CD8-positive, alpha-beta memory T cell (primary cell): Measurements from ENCODE around the gene BBX. TPM values are rescaled to one million over a fixed set of nuclear protein-coding genes. Genes with fewer than 3 reads are reported as not detected.

ENCODE experiments used
- CTCF ChIA-PET: fragments of 350-600 bp; sonication (Branson Sonifier 250); formaldehyde crosslinking; loops from one replicate; lab custom pipeline; 2021; ENCODE audit warnings: antibody characterized with exemption; lab: Charles Lee
- POLR2A ChIA-PET: fragments of 350-600 bp; sonication (Branson Sonifier 250); formaldehyde crosslinking; loops from one replicate; lab custom pipeline; 2021; ENCODE audit warnings: antibody characterized with exemption; lab: Charles Lee
- DNase-seq, 5 donors: peaks; one replicate each; pipeline versions ENCODE4 v3.0.0 to v3.0.0-alpha.2; 2020 to 2022; ENCODE audit warnings: mixed read lengths in 1 of 5
- H3K27ac ChIP-seq: one replicate; pipeline ENCODE4 v1.7.0; 2013; ENCODE audit warnings: low read depth, mild to moderate bottlenecking, low read length, moderate library complexity
- H3K27me3 ChIP-seq: 2 replicates; pipeline ENCODE4 v1.7.0; 2013; ENCODE audit warnings: low read length, mild to moderate bottlenecking; ENCODE audit not compliant: insufficient read depth, poor library complexity, severe bottlenecking
- H3K36me3 ChIP-seq: 2 replicates; pipeline ENCODE4 v1.7.0; 2013; ENCODE audit warnings: mild to moderate bottlenecking, low read length, moderate library complexity; ENCODE audit not compliant: insufficient read depth
- H3K4me1 ChIP-seq: 2 replicates; pipeline ENCODE4 v1.7.0; 2013; ENCODE audit warnings: mild to moderate bottlenecking, low read length, moderate library complexity; ENCODE audit not compliant: insufficient read depth
- H3K4me3 ChIP-seq: 2 replicates; pipeline ENCODE4 v1.7.0; 2013; ENCODE audit warnings: mild to moderate bottlenecking, low read length
- H3K9me3 ChIP-seq: 2 replicates; pipeline ENCODE4 v1.7.0; 2013; ENCODE audit warnings: mild to moderate bottlenecking, low read length
- H3K27ac Mint-ChIP-seq, 8 donors: one replicate each; pipeline ENCODE4 v1.8.0; 2020 to 2021; ENCODE audit warnings: mixed read lengths in 8 of 8, mild to moderate bottlenecking in 6 of 8, inconsistent platforms in 3 of 8, moderate library complexity in 3 of 8
- H3K27me3 Mint-ChIP-seq, 2 donors: one replicate each; pipeline ENCODE4 v1.8.0; 2020 to 2021; ENCODE audit warnings: mixed read lengths in 2 of 2, mild to moderate bottlenecking in 1 of 2, moderate library complexity in 1 of 2
- H3K36me3 Mint-ChIP-seq, 3 donors: one replicate each; pipeline ENCODE4 v1.8.0; 2020 to 2021; ENCODE audit warnings: mixed read lengths in 3 of 3, inconsistent platforms in 1 of 3, mild to moderate bottlenecking in 1 of 3
- H3K4me1 Mint-ChIP-seq, 3 donors: one replicate each; pipeline ENCODE4 v1.8.0; 2020 to 2021; ENCODE audit warnings: mixed read lengths in 3 of 3, inconsistent platforms in 1 of 3, mild to moderate bottlenecking in 1 of 3
- H3K4me3 Mint-ChIP-seq, 7 donors: one replicate each; pipeline ENCODE4 v1.8.0; 2020 to 2021; ENCODE audit warnings: mixed read lengths in 7 of 7, mild to moderate bottlenecking in 6 of 7, moderate library complexity in 4 of 7, inconsistent platforms in 2 of 7
- H3K9me3 Mint-ChIP-seq, 5 donors: one replicate each; pipeline ENCODE4 v1.8.0; 2020 to 2022; ENCODE audit warnings: mixed read lengths in 5 of 5, mild to moderate bottlenecking in 3 of 5, moderate library complexity in 2 of 5, inconsistent platforms in 1 of 5
- polyA plus RNA-seq: library from polyadenylated mRNA; unstranded; fragments of 300-500 nt; fragmentation: Illumina TruSeq; gene quantifications from one replicate; pipeline ENCODE4 v1.2.3, GENCODE V29; 2021
- total RNA-seq, 2 experiments: library from RNA; stranded (reverse); gene quantifications; one replicate each; pipeline ENCODE4 v1.2.3, GENCODE V29; 2021

The BBX gene
- total and polyA plus RNA-seq, 3 experiments from 2014 or later = 44.5 to 126 (median 54.0) TPM

DNA sequence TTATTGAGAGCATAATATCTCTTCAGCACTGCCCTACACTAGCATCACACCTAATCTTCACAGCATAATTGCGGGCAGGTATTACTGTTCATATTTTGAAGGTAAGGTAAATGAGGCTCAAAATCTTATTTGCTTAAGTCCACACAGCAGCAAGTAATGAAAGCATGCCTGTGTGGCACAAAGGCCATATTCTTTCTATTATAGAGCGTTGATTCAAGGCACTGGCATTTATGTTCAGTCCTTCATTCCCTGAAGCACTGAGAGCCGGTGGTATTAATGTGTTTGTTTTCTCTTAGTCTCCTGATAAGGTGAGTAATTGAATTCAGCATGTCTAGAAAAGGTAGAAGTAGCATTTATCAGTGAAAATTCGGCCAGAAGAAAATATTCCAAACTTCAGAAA lies 231.2 kb downstream of the BBX start:
- no peak overlapping the region for H3K4me3 Mint-ChIP-seq
- peaks cover 3% of the 10 kb centered on the region for H3K36me3 ChIP-seq
- peaks cover 9 to 76% (median 28%) of the 10 kb centered on the region in 3 donors for H3K36me3 Mint-ChIP-seq
- H3K4me1 Mint-ChIP-seq = no peaks in the 10 kb centered on the region
- H3K27ac ChIP-seq = no peak overlapping the region
- no peaks in the 10 kb centered on the region for H3K27me3 Mint-ChIP-seq
- ChIA-PET POLR2A (interaction anchor here (0.6 kb wide), 1 partner anchor 18 kb away, joined by 3 read pairs; no protein-coding TSS in a partner anchor), CTCF (no interaction called here)
- no peaks in the 10 kb centered on the region for H3K4me1 ChIP-seq
- H3K4me3 ChIP-seq = no peak overlapping the region
- no peaks in the 10 kb centered on the region for H3K27me3 ChIP-seq
- no peaks in the 10 kb centered on the region for H3K9me3 ChIP-seq
- H3K9me3 Mint-ChIP-seq = no peaks in the 10 kb centered on the region
- DNase-seq = no peak
- no peak overlapping the region for H3K27ac Mint-ChIP-seq

DNA sequence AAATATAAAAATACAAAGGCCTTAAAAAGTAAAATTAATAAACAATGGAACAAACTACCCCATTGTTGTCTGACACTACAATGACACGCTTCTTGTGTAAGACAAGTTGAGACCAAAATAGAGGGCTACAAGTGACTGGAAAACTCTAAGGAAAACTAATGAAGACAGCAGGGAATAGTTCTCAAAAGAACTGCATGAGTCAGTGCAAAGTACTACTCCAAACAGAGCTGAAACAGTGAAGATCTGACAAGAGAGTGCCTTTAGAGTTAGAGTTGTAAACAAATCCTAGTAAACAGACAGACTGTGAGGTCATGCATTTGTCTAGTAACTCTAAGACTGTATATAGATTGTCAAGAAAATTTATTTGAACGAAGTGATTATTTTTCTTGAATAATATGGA lies 233.9 kb downstream of the BBX start:
- Mint-ChIP-seq H3K4me3 (no peak overlapping the region), H3K9me3 (no peaks in the 10 kb centered on the region), H3K27me3 (no peaks in the 10 kb centered on the region), H3K27ac (no peak overlapping the region), H3K4me1 (no peaks in the 10 kb centered on the region), H3K36me3 (peaks cover 9 to 77% (median 35%) of the 10 kb centered on the region in 3 donors)
- Histone ChIP-seq H3K27ac (no peak overlapping the region), H3K4me1 (no peaks in the 10 kb centered on the region), H3K9me3 (no peaks in the 10 kb centered on the region), H3K27me3 (no peaks in the 10 kb centered on the region), H3K4me3 (no peak overlapping the region), H3K36me3 (peaks cover 3% of the 10 kb centered on the region)
- DNase-seq = no peak
- CTCF ChIA-PET = no interaction called here
- POLR2A ChIA-PET = no interaction called here

DNA sequence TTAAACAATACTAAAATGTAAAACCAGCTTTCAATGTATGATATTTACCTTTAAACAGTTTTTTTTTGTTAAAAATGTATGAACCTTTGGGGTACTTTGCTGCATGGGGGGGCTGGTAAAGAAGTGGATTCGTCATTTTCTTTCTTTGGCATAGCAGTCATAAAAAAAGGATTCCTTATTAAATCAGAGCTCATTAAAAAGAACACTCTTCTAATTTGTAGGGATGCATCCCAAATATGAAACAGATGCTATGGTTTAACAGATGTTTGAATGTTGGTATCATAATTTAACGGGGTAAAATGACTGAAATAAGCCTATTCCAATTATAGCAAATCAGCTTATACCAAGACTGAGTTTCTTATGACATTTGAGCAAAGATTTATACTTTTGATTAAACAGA lies 234.4 kb downstream of the BBX start:
- Mint-ChIP-seq H3K9me3 (no peaks in the 10 kb centered on the region), H3K27ac (no peak overlapping the region), H3K27me3 (no peaks in the 10 kb centered on the region), H3K4me1 (no peaks in the 10 kb centered on the region), H3K4me3 (no peak overlapping the region), H3K36me3 (peaks cover 9 to 78% (median 35%) of the 10 kb centered on the region in 3 donors)
- no peak for DNase-seq
- ChIA-PET CTCF (no interaction called here), POLR2A (no interaction called here)
- Histone ChIP-seq H3K4me1 (no peaks in the 10 kb centered on the region), H3K27me3 (no peaks in the 10 kb centered on the region), H3K9me3 (no peaks in the 10 kb centered on the region), H3K36me3 (peaks cover 3% of the 10 kb centered on the region), H3K27ac (no peak overlapping the region), H3K4me3 (no peak overlapping the region)

DNA sequence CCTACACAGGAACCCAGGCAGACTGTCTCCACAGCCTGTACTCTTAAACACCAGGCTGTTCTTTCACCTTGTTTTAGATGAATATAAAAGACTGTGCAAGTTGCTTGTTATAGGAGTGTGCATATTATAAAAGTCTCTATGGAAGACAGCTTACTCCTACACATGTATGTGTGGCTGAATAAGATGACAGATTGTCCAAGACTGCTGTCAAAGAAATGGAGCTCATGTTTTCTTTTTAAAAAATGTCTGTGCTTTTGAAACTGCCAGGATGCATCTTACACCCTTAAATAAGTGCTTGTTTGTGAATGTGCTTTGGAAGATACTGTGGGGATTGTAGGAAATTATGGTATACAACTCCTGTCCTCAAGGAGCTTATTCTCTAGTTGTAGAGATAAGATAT lies 237.4 kb downstream of the BBX start:
- H3K27ac Mint-ChIP-seq = no peak overlapping the region
- H3K9me3 Mint-ChIP-seq = peaks cover 0 to 3% (median 0%) of the 10 kb centered on the region in 5 donors
- no peaks in the 10 kb centered on the region for H3K27me3 Mint-ChIP-seq
- no peak for DNase-seq
- H3K4me1 ChIP-seq = no peaks in the 10 kb centered on the region
- no peaks in the 10 kb centered on the region for H3K27me3 ChIP-seq
- no peak overlapping the region for H3K4me3 Mint-ChIP-seq
- H3K4me3 ChIP-seq = no peak overlapping the region
- H3K9me3 ChIP-seq = no peaks in the 10 kb centered on the region
- peaks cover 15 to 74% (median 33%) of the 10 kb centered on the region in 3 donors for H3K36me3 Mint-ChIP-seq
- H3K27ac ChIP-seq = no peak overlapping the region
- H3K36me3 ChIP-seq = peaks cover 3% of the 10 kb centered on the region
- H3K4me1 Mint-ChIP-seq = no peaks in the 10 kb centered on the region
- CTCF ChIA-PET = no interaction called here
- POLR2A ChIA-PET = no interaction called here

GRCh38 chr3:107761391-107761790 lies 238.6 kb downstream of the BBX start:
- no peaks in the 10 kb centered on the region for H3K27me3 Mint-ChIP-seq
- peak overlapping the region in 3 of 8 donors; percentile 30 to 53 (median 33) for H3K27ac Mint-ChIP-seq
- Histone ChIP-seq H3K9me3 (no peaks in the 10 kb centered on the region), H3K36me3 (no peaks in the 10 kb centered on the region), H3K27me3 (no peaks in the 10 kb centered on the region), H3K4me1 (no peaks in the 10 kb centered on the region), H3K27ac (no peak overlapping the region), H3K4me3 (no peak overlapping the region)
- no peak for DNase-seq
- no peak overlapping the region for H3K4me3 Mint-ChIP-seq
- POLR2A ChIA-PET = no interaction called here
- no peaks in the 10 kb centered on the region for H3K4me1 Mint-ChIP-seq
- H3K36me3 Mint-ChIP-seq = peaks cover 23 to 75% (median 33%) of the 10 kb centered on the region in 3 donors
- CTCF ChIA-PET = no interaction called here
- peaks cover 0 to 9% (median 0%) of the 10 kb centered on the region in 5 donors for H3K9me3 Mint-ChIP-seq

- peaks cover 0 to 9% (median 0%) of the 10 kb centered on the region in 5 donors for H3K9me3 Mint-ChIP-seq
- ChIA-PET POLR2A (no interaction called here), CTCF (no interaction called here)
- Histone ChIP-seq H3K9me3 (no peaks in the 10 kb centered on the region), H3K27ac (no peak overlapping the region), H3K4me3 (no peak overlapping the region), H3K4me1 (no peaks in the 10 kb centered on the region), H3K36me3 (no peaks in the 10 kb centered on the region), H3K27me3 (no peaks in the 10 kb centered on the region)
- H3K27ac Mint-ChIP-seq = no peak overlapping the region
- H3K4me3 Mint-ChIP-seq = no peak overlapping the region
- peaks cover 14 to 52% (median 16%) of the 10 kb centered on the region in 3 donors for H3K36me3 Mint-ChIP-seq
- H3K27me3 Mint-ChIP-seq = no peaks in the 10 kb centered on the region
- no peaks in the 10 kb centered on the region for H3K4me1 Mint-ChIP-seq
- DNase-seq = no peak
Measured at GRCh38 chr3:107765524-107765923, 242.8 kb downstream of the BBX start.

- H3K36me3 Mint-ChIP-seq = peaks cover 18 to 50% (median 20%) of the 10 kb centered on the region in 3 donors
- Histone ChIP-seq H3K27ac (no peak overlapping the region), H3K4me3 (no peak overlapping the region), H3K36me3 (no peaks in the 10 kb centered on the region), H3K4me1 (no peaks in the 10 kb centered on the region), H3K9me3 (no peaks in the 10 kb centered on the region), H3K27me3 (no peaks in the 10 kb centered on the region)
- no peak overlapping the region for H3K4me3 Mint-ChIP-seq
- ChIA-PET POLR2A (no interaction called here), CTCF (no interaction called here)
- DNase-seq = no peak
- H3K27me3 Mint-ChIP-seq = no peaks in the 10 kb centered on the region
- H3K4me1 Mint-ChIP-seq = no peaks in the 10 kb centered on the region
- peaks cover 0 to 9% (median 0%) of the 10 kb centered on the region in 5 donors for H3K9me3 Mint-ChIP-seq
- H3K27ac Mint-ChIP-seq = peak overlapping the region in 1 of 8 donors; percentile 78
Measured at GRCh38 chr3:107767897-107768605, 245.3 kb downstream of the BBX start.

DNA sequence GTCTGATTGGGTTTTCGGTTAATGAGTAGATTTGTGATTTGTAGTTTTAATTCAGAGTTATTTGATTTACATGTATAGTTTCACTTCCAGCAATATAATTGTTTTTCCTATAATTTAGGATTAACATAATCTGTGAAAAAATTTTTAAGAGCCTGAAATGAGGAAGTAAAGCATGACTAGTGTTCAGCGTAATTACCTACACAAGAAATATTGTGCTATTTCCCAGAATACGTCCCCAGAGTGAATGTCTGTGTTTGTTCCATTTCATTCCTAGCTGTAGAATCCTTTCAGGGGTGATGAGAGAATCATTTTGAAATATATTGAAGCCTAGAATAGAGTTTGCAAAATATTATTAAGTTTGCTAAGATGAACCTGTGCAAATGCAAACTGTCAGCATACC lies 247.1 kb downstream of the BBX start:
- H3K4me1 Mint-ChIP-seq = no peaks in the 10 kb centered on the region
- Histone ChIP-seq H3K27ac (no peak overlapping the region), H3K4me1 (no peaks in the 10 kb centered on the region), H3K4me3 (no peak overlapping the region), H3K36me3 (peaks cover 7% of the 10 kb centered on the region), H3K9me3 (no peaks in the 10 kb centered on the region), H3K27me3 (no peaks in the 10 kb centered on the region)
- CTCF ChIA-PET = no interaction called here
- H3K9me3 Mint-ChIP-seq = peaks cover 0 to 8% (median 0%) of the 10 kb centered on the region in 5 donors
- POLR2A ChIA-PET = no interaction called here
- no peak overlapping the region for H3K27ac Mint-ChIP-seq
- H3K4me3 Mint-ChIP-seq = no peak overlapping the region
- no peak for DNase-seq
- no peaks in the 10 kb centered on the region for H3K27me3 Mint-ChIP-seq
- H3K36me3 Mint-ChIP-seq = peaks cover 19 to 55% (median 20%) of the 10 kb centered on the region in 3 donors
